Measurements from ENCODE around the gene GNB1. TPM values are rescaled to one million over a fixed set of nuclear protein-coding genes. Genes with fewer than 3 reads are reported as not detected.

GNB1 gene
- total and polyA plus RNA-seq, 10 of the 15 experiments (the other 5 are each of a cell fraction or from before 2014, with no cell fraction given): 23.0 to 392 (median 93.9) TPM

DNA sequence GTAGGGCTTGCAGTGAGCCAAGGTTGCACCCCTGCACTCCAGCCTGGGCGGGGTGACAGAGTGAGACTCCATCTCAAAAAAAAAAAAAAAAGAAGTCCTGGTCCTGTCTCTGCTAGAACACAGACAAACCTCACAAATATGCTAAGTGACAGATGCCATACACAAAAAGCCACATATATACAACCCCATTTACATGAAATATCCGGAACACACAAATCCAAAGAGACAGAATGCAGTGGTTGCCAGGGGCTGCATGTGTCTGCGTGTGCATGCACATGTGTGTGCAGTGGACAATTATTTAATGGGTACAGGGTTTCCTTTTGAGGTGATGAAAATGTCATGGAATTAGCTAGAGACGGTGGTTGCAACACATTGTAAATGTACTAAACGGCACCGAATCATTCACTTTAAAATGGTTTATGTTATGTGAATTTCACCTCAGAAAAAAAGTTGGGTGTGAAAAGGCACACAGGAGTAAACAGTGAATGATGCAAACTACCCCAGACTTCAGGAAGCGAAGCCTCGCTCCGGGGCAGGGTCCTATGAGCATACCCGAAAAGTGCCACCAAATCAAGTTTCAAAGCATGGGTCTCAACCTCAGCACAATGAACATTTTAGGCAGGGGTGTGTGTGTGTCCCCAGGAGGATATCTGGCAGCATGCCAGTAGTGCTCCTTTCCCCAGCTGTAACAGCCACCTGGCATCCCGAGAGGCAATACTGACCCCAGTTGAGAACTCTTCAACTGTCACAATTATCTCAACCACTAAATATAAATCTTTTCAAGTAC lies 48.3 kb downstream of the GNB1 start (continued):
- no peak for TF ChIP-seq EP300 (IDR thresholded peaks at IDR 0.05; ENCODE audit: borderline replicate concordance in 1 of 2, control insufficient read depth in 1 of 2, low read depth in 2 of 2, low read length in 2 of 2)
- no peak for TF ChIP-seq HDAC6 (IDR thresholded peaks at IDR 0.05; ENCODE audit: unreplicated experiment)
- TF ChIP-seq SMAD1 (IDR thresholded peaks at IDR 0.05; ENCODE audit: low read depth, partially characterized antibody): peak; percentile 95
- no peak for TF ChIP-seq FOXM1 (IDR thresholded peaks at IDR 0.05; ENCODE audit: low read depth, low read length)
- TF ChIP-seq SMC3 (IDR thresholded peaks at IDR 0.05; ENCODE audit: borderline replicate concordance, low read length): no peak
- no peak for TF ChIP-seq RELA (IDR thresholded peaks at IDR 0.05; ENCODE audit: borderline replicate concordance, partially characterized antibody)
- TF ChIP-seq HDGF (IDR thresholded peaks at IDR 0.05): no peak
- TF ChIP-seq MXI1 (IDR thresholded peaks at IDR 0.05; ENCODE audit: low read depth, low read length): 0 out of 2 replicates have a peak, but pooled peaks have one; percentile 49
- no peak for TF ChIP-seq ZNF592 (IDR thresholded peaks at IDR 0.05)
- no peak for TF ChIP-seq USF2 (IDR thresholded peaks at IDR 0.05; ENCODE audit: borderline replicate concordance, low read depth, low read length)
- no peak for TF ChIP-seq CBX5 (IDR thresholded peaks at IDR 0.05; ENCODE audit: low read depth)
- TF ChIP-seq MTA3 (IDR thresholded peaks at IDR 0.05; ENCODE audit: borderline replicate concordance, low read length): no peak
- no peak for TF ChIP-seq FOXK2 (IDR thresholded peaks at IDR 0.05)
- TF ChIP-seq, protein P1, sequence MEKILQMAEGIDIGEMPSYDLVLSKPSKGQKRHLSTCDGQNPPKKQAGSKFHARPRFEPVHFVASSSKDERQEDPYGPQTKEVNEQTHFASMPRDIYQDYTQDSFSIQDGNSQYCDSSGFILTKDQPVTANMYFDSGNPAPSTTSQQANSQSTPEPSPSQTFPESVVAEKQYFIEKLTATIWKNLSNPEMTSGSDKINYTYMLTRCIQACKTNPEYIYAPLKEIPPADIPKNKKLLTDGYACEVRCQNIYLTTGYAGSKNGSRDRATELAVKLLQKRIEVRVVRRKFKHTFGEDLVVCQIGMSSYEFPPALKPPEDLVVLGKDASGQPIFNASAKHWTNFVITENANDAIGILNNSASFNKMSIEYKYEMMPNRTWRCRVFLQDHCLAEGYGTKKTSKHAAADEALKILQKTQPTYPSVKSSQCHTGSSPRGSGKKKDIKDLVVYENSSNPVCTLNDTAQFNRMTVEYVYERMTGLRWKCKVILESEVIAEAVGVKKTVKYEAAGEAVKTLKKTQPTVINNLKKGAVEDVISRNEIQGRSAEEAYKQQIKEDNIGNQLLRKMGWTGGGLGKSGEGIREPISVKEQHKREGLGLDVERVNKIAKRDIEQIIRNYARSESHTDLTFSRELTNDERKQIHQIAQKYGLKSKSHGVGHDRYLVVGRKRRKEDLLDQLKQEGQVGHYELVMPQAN (conservative IDR thresholded peaks at IDR 0.05): no peak
- TF ChIP-seq CHD2 (IDR thresholded peaks at IDR 0.05; ENCODE audit: borderline replicate concordance, low read depth, low read length): no peak
- TF ChIP-seq MAX (IDR thresholded peaks at IDR 0.05; ENCODE audit: low read depth, low read length): no peak
- no peak for TF ChIP-seq CHD4 (IDR thresholded peaks at IDR 0.05)
- no peak for TF ChIP-seq LARP7 (IDR thresholded peaks at IDR 0.05)

Data from GM12878 (cell line).